NCI-H1105 treated with DMSO at 0.1 percent for 48 hours (cell line): Measurements from ENCODE around the gene CRB1.

ENCODE experiments used
- DNase-seq: peaks from one replicate; lab custom pipeline; 2025; lab: John Stamatoyannopoulos, UW

CRB1 gene

DNA sequence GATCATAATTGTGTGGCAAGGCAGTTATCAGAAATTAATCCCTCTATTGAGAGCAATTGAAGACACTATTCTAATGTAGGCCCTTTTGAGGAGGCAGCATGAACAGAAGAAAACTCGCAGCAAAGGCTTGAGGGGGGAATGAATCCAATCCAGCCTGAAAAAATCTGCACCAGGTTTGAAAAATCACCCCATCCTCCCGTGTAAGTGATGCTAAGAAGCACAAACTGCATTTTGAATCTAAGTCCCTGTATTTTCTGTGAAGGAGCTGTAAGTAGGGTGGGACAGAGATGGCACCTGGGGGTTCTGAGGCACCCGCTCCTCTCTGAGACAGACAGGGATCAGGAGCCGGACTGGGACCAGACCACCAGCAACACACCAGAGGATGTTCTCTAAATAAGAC lies at the start of gene CRB1:
TSS of gene CRB1 (plus strand) at position 241 of the 400 bp plus-strand sequence. CDS start 161 bp downstream, outside the sequence.
- peak; percentile 29 for DNase-seq

DNA sequence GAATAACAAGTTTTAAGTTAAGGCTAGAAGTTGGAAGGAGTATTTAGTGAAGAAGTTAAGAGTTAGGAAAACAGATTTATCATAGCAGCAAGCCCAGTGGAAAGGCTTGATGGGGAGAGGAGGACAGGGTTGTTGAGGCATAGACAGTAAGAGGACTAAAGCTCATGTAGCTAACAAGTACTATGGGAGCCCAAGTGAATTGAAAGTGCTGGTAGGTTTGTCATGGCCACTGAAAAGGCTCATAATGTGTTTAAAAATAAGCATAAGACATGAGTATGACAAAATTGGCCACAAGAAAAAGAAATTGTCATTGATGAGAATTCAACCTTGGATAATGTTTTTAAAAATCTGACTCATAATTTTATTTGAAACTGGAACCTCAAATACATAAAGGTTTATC lies 49.2 kb upstream of the CRB1 start:
- no peak for DNase-seq

DNA sequence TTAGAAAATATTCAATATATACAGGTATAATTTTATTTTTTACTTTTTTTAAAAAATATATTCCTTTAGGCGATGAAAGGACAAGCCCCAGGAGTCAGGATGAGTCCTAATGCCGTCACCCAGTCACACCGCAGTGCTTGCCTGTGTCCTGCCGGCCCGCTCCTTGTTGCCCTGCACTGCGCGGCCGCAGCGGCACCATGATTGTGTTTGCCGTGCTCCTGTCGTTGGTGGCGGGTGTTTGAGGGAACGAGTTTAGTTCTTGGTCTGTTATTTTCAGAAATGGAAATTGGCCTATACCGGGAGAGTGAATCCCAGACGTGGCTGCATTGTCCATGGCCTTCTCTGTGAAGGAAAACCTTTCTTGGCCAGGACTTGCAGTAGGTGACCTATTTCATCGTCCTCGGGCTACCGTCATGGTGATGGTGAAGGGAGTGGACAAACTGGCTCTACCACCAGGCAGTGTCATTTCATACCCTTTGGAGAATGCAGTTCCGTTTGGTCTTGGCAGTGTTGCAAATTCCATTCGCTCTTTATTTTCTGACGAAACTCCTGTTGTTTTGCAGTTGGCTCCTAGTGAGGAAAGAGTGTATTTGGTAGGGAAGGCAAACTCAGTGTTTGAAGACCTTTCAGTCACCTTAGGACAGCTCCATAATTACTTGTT lies 45.9 kb upstream of the CRB1 start:
- no peak for DNase-seq

DNA sequence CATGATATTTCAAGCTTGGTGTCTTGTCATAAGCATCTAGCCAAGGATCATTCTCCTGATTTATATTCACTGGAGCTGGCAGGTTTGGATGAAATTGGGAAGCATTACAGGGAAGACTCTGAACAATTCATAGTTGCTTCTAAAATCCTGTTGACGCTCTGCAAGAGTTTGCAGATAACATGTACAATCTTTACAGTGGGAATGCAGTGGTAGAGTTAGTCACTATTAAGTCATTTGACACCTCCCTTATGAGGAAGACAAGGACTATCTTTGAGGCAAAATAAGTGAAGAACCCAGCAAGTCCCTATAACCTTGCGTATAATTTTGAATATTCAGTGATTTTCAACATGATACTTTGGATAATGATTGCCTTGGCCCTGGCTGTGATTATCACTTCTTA lies 45.3 kb upstream of the CRB1 start:
- no peak for DNase-seq

DNA sequence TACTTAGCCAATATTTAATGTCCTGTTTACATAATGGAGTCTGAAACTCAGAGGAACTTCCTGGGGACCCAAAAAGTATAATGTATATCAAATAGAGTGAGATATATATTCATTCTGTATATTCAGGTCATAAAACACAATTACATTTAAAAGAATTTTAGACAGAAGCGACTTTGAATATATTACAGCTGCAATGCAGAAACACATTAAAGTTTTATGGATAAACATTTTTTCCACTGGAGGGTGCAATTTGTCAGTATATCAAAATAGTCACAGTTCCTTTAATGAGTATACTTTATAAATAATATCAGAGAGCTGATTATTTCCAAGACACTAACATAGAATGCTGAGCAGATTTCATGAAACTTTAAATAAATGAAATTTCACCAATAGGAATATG lies 43.9 kb upstream of the CRB1 start:
- peak; percentile 2 for DNase-seq

DNA sequence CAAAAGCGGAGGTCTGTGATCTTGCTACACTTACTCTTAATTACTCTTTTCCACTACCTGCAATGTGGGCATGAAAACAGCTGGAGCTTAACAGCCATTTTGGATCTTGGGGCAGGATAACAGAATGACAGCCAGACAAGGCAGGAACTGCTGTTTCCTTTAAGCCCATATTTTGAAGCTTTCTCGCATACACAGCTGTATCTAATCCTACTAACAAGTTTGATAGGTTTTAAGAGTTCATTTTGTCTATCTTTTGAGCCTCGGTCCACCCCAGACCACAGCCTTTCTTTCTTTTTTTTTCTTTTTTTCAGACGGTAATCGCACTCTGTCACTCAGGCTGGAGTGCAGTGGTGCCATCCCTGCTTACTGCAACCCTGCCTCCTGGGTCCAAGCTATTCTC lies 42.4 kb upstream of the CRB1 start:
- no peak for DNase-seq

DNA sequence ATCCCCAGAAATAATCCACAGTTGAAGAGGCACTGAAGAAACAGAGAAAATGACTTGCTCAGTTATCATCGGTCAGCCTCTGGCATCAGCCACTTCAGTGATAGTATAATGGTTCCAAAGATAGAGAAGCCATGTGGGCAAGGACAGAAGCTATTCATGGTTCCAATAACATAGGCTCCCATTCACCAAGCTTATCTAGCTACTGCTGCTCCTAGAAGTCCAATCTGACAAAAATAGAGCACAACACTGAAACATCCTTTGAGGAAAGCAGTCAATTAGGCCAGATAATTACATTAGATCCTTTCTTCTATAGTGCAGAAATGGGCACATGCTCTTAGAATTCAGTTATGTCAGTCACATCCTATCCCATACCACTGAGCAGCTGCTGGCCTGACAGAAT lies 33.5 kb upstream of the CRB1 start:
- DNase-seq = no peak

DNA sequence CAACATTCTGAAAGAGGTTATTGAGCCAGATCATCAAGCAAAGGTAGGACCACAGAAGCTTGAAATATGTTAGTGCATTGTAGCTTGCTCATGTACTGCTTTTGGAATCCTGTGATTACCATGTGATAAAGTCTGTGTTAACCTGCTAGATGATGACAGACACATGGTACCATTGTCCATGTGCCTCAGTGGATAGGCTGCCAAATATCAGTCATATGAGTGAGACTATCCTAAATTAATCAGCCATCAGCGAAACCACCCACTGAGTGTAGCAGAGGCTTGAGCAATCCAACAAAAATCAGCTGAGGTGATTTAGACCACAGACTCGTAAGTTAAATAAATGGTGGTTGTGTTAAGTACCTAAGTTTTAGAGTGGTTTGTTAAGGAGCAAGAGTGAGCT lies 32.7 kb upstream of the CRB1 start:
- DNase-seq = no peak

DNA sequence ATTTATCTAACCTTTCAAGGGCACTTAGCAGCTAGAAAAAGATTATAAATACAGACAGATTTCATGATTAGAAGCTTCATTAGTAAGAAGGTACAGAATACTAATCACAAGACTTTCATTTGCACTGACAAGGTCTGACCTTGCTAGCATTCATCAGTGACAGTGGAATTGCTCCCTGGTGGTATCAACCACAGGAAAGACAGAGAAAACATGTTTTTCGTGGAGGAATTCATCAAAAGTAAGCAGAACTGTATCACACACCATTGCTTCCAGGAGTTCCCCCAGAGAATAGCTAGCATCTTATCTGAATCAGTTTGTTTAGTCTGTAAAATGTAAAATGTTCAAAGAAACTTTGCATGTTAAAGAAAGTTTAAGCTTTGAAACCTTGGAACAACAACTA lies 20.6 kb upstream of the CRB1 start:
- DNase-seq = no peak

DNA sequence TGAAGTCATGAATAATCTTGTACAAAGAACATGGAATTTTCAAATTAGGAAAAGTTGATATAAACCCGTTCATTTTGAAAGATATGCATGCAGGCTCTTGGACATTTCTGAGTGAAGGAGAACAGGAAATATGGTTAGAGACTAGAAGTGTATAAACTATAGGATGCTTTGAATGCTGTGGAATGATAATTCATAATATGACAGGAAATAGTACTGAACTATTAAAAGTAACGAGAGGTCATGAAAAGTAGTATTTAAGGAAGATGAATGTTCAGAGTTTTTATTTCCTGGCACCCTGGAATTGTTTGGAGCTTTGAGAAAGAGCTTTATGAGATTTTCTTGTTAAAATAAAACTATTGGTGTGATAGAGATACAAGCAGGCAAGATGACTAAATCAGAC lies 18.7 kb upstream of the CRB1 start:
- no peak for DNase-seq

DNA sequence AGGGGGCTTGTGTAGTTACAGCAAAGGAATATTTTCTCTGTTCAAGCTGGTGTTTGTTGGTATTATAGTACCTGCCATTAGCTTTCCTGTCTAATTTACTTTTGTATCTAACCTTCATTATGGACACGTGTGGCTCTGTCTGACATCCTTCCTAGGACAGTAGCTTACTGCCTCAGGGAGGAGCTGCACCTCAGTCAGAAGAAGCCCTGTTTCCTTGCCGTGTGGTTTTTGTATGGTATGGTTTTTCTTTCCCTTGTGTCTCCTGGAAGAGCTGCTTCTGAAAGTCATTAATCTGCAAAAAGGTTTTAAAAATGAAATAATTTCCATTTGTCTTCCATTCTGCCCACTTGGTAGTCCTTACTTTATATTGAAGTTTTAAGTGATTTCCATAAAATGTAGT lies 17.4 kb upstream of the CRB1 start:
- no peak for DNase-seq

DNA sequence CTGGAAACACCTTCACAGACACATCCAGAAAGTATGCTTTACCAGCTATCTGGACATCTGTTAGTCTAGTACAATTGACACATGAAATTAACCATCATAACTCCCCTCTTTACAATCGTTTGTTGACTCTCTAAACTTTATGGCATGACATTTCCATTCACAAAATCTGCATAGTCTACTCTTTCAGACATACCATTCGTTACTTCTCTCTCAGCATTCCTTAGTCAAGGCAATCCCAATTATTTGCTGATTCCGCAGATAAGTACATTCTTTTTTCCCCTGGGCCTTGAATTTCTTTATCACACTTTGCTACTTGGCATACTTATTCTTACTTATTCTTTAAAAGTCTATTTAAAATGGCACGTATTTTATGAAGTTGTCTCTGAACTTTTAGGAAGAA lies 15.1 kb upstream of the CRB1 start:
- DNase-seq = no peak

DNA sequence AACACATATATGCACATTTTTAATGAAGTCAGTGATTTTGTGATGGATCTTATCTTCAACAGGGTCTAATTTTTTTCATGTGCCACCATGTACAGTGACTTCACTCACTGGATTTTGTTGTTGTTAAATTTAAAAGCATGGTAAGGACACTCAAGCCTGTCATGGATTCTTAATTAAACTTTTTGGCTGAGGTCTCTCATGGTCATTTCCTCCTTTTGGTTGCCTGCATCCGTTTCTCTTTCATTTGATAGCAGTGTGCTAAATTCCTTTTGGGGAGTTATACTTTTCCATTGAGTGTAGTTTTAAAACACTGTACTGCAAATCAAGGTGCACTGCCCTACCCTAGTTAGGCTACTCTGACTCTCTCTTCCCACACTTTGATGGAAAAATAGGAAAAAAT lies 13.2 kb upstream of the CRB1 start:
- no peak for DNase-seq

DNA sequence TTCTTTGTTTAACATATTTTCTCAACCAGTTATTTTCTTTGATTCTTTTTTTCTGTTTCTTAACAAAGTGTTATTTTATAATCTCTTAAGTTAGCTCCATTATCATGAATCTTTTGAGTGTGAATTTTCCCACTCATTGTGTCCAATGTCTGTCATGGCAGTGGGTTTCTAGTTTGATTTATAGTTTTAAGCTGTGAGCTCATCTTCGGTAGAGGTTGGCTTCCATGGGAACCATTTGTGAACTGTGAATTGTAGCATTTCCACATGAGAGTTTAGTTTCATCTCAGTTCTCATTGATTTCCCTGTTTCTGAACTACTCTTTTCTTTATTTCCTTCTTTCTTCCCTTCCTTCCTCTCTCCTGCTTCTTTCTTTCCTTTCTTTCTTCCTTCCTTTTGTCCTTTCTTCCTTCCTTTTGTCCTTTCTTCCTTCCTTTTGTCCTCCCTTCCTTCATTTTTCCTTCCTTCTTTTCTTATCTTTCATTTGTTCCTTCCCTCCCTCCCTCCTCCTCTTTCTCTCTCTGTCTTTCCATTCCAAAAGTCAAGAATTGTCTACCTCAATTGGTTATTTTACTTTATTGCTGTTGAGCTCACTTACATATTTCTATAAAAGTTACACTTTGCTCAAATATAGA lies 3.0 kb upstream of the CRB1 start:
- no peak for DNase-seq

DNA sequence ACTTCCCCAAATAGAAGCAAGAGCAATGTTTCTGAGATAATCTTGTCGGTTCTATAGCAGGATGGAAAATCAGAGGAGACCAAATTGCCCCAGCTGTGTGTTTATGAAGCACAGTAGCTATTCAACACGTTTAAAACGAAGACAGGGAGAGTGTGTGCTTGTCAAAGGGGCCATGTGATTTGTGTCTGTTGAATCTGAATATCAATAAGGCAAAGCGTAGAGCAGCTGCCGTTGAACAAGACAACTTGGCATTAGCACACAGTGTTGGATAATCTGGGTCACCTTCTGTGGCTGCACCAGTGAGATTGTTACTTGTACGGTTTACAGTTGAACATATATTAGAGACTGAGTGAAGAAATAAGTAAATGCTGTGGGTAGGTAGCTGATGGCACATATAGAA lies 1.0 kb downstream of the CRB1 start:
- DNase-seq = peak; percentile 73

DNA sequence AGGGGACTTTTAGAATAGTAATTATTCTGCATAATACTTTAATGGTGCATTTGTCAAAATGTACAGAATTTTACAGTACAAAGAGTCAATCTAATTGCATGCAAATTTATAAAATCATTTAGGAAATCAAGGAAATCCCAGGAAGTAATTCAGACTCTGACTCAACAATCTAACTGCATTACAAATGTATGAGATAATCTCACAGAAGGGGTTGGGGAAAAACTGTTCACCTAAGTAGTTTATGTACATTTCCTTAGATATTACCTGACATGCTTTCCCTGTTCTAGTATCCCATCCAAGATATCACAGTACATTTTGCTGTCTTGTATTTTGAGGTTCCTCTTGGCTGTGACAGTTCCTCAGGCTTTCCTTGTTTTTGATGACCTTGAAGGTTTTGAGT lies 4.7 kb downstream of the CRB1 start:
- no peak for DNase-seq

DNA sequence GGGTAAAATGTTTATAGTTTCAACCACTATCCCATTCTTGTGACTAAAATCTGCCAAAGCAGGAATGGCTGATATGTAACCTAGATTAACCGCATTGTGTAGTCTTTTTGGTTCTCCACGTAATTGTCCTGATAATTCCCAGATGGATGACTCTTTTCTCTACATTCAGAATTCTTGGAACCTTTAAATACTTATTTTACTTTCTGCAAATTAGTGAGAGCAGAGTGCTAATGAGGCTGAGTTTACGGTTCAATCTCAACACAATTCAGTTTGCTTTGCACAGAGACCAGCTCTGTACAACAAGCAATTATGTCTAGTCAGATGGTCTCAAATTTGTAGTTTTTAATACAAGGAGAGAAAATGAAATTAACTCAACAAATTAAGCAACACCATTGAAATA lies 9.1 kb downstream of the CRB1 start:
- DNase-seq = no peak

DNA sequence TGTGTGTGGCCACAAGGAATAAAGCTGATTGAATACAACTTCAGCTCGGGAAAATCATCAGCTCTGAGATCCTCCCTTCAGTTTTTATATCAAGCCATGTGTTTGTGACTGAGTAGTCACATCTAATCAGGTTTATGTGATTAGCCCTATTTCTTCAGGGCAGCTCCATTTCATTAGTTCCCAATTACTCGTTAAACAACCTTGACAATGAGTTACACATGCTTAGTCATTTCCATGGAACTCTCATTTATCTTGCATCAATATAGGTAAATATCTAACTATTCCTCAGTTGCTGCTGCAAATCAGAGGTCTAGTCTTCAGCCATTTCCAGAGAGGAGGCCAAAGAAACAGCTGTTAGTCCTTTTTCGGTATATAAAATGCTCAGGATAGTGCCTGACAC lies 16.3 kb downstream of the CRB1 start:
- DNase-seq = no peak

DNA sequence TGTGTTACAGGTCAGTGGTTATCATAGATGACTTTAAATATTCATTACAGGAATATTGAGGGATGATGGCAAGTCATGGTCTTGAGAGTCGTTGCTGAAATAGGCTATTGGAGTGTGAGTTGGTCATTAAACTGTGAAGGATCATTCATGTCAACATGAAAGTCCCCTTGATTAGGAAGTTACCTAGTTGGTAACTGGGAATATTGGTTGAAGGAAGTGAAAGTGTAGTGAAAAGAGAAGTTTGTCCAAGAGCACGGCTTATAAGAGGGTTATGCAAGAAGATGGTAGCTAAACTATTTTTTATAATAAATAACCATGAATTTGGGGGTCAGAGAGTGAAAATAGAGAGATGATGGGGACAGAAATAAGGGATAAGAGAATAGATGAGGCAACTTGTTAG lies 16.9 kb downstream of the CRB1 start:
- no peak for DNase-seq

DNA sequence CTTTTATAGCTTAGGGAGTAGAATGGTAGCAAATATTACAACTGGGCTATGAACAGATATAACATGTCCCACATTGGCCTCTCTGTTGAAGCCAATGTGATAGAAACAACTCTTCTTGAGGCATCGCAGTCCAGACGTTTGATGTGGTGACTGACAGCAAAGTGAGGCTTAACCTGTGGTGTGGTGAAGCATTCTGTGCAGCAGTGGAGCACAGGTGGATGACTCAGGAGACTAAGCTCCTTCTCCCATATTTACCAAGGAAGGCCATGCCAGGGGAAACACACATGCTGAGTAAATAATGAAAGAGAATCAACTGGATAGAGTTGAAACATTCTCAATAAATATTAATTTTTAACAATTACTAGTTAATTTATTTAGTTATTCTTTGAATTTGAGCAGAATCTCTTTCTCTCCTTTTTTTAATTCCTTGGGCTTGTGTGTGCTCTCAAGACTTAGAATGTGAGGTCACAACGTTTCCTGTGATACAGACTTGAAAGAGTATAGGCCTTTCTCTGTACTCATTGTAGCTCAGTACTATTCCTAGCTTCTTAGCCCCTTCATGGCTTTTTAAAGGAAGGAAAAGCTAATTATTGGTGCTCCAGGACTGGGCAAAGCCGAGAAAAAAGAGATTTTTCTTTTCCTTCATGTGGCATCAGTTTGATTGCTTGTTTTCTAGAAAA lies 17.6 kb downstream of the CRB1 start:
- DNase-seq = no peak

DNA sequence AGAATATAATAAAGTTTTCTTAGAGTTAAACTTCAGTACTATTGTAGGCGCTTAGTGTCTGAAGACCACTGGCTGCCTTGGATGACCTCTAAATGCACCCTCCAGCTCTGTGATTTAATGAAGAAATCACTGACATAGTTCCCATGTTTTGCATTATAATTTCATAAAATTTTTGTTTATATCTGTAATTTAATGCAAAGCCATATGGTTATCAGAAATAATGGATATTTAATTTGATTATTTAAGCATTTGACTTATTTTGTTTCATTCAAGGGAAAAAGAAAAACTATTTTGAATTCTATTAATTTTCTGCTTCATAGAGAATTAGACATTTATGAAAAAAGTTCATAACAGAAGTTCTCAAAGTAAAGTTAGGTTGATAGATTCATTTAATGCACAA lies 18.6 kb downstream of the CRB1 start:
- DNase-seq = no peak

DNA sequence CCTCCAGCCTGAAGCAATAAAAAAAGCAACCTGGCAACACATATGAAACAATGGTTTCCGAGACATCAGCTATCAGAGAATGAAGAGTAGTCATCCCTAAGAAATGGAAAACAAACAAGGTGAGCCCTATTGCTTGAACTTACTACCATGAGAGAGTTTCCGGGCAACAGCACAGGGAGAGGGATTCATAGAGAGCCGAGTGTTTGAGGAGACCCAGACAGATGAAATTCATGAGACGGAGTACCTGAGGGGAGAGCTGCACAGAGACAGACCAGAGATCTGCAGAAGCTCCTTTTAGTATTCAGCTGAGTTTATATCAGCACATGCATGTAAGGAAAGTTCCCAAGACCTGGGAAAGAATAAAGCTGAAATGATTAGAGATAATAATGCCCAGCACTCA lies 19.8 kb downstream of the CRB1 start:
- no peak for DNase-seq

DNA sequence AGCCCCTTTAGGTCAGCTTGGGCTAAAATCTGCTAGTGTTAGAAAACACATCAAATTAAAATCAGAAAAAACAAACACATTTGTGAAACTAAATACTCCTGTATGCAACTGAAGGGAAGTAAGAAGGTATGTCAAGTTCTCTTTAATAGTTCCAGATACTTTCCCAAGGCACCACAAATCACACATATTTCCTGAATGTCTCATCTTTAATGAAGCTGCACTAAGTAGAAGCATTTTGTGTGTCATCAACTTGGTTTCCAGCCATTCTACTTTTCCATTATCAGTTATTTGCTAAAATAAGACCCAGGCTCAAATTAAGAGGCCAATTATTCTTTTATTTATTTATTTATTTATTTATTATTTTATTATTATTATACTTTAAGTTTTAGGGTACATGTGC lies 34.7 kb downstream of the CRB1 start:
- DNase-seq = no peak

DNA sequence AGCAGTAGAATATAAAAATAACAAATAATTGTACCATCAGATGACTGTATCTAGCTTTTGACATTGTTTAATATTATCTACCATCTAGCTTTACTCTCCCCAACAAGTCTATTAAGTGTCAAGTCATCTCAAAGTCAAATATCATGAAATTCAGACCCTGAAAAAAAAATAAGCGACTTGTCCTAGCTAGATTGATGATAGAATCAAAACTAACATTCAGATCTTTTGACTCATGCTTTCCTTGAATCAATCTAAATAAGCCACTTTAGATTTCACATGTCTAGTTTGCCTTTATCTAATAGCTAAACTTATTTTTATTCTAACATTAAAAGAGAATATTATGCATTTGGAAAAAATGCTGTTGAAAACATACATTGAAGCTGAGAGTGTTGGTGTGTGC lies 35.4 kb downstream of the CRB1 start:
- DNase-seq = no peak
